ENCODE results near the gene STK38.

DNA sequence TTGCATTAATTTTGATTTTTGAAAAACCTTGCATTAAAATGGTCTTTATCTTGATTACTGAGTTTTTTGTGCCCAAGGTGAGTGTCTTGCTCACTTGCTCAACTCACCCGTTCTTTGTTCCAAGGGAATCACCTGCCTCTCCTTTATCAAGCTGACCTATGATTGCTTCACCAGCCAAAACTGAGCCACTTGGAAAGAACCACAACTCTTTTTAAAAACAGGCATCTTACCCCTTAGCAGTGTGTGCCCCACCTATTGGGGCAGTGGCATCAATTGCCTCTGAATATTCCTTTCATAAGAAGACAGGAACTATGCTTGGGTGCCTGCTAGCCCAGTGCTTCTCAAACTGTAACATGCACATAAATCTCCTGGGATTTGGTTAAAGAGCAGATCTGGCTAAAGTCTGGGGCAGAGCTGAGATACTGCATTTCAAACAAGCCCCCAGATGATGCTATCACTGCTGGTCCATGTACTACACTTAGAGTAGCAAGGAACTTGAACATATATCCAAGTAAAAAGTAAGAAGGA is 3.3 kb upstream of the STK38 start:
- TF ChIP-seq POLR2AphosphoS5 (IDR thresholded peaks at IDR 0.05) (no peak), CTCF (IDR thresholded peaks at IDR 0.05) (no peak), EP300 (IDR thresholded peaks at IDR 0.05) (no peak), POLR2A (IDR thresholded peaks at IDR 0.05; ENCODE audit: low read depth) (no peak)

All from esophagus muscularis mucosa (tissue), 4 donors.